ENCODE measurements around the gene PRPF38A. TPM values are rescaled to one million over a fixed set of nuclear protein-coding genes. Genes with fewer than 3 reads are reported as not detected.
A peak's percentile ranks its signal among the peaks of the same experiment; 100 is the strongest.

Gene PRPF38A
- total RNA-seq, 3 donors from 2014 or later (not counting 1 experiment from before 2014, with no cell fraction given): 73.9 to 97.2 (median 95.4) TPM

- intact Hi-C loops (cut with micrococcal nuclease): no loop called here
- H3K9me3 ChIP-seq (ENCODE audit: control insufficient read depth, insufficient read depth, low read length): no peaks in the 10 kb centered on the region
- no peaks in the 10 kb centered on the region for H3K27me3 ChIP-seq (ENCODE audit: control insufficient read depth, insufficient read depth, low read length)
- no peaks in the 10 kb centered on the region for H3K27me3 Mint-ChIP-seq (ENCODE audit: low read depth in 2 of 2)
- no peaks in the 10 kb centered on the region for H3K4me1 ChIP-seq (ENCODE audit: control insufficient read depth, insufficient read depth, low read length)
- ATAC-seq: no peak
- H3K9me3 Mint-ChIP-seq: no peaks in the 10 kb centered on the region
- no peak for DNase-seq
- no peak overlapping the region for H3K27ac ChIP-seq (ENCODE audit: low read length)
- H3K4me1 Mint-ChIP-seq: peaks cover 0 to 10% of the 10 kb centered on the region in 2 donors
- H3K36me3 Mint-ChIP-seq: peaks cover 24% of the 10 kb centered on the region
- WGBS (ENCODE audit: insufficient coverage): 95% methylated on average over 8 of the region's 8 CpGs
- H3K4me3 Mint-ChIP-seq: no peak overlapping the region
- H3K36me3 ChIP-seq (ENCODE audit: control insufficient read depth, insufficient read depth, low read length): peaks cover 99% of the 10 kb centered on the region
- H3K27ac Mint-ChIP-seq: peak overlapping the region; percentile 44 to 59
- TF ChIP-seq CTCF (IDR thresholded peaks at IDR 0.05): no peak
- no peak overlapping the region for H3K4me3 ChIP-seq (ENCODE audit: low read length)
These were observed 47.5 kb upstream of the PRPF38A start for GRCh38 chr1:52356818-52357355.

GRCh38 chr1:52357397-52357796, 47.0 kb upstream of the PRPF38A start:
- Mint-ChIP-seq H3K4me3 (no peak overlapping the region), H3K27ac (peak overlapping the region; percentile 44 to 59), H3K4me1 (peaks cover 0 to 12% of the 10 kb centered on the region in 2 donors), H3K36me3 (peaks cover 24% of the 10 kb centered on the region), H3K27me3 (ENCODE audit: low read depth in 2 of 2) (no peaks in the 10 kb centered on the region), H3K9me3 (no peaks in the 10 kb centered on the region)
- ATAC-seq: no peak
- Histone ChIP-seq H3K4me1 (ENCODE audit: control insufficient read depth, insufficient read depth, low read length) (no peaks in the 10 kb centered on the region), H3K4me3 (ENCODE audit: low read length) (no peak overlapping the region), H3K27ac (ENCODE audit: low read length) (no peak overlapping the region), H3K36me3 (ENCODE audit: control insufficient read depth, insufficient read depth, low read length) (peaks cover 100% of the 10 kb centered on the region), H3K9me3 (ENCODE audit: control insufficient read depth, insufficient read depth, low read length) (no peaks in the 10 kb centered on the region), H3K27me3 (ENCODE audit: control insufficient read depth, insufficient read depth, low read length) (no peaks in the 10 kb centered on the region)
- no peak for TF ChIP-seq CTCF (IDR thresholded peaks at IDR 0.05)
- WGBS (ENCODE audit: insufficient coverage): 98% methylated on average over 9 of the region's 9 CpGs
- intact Hi-C loops (cut with micrococcal nuclease): no loop called here
- no peak for DNase-seq

DNA sequence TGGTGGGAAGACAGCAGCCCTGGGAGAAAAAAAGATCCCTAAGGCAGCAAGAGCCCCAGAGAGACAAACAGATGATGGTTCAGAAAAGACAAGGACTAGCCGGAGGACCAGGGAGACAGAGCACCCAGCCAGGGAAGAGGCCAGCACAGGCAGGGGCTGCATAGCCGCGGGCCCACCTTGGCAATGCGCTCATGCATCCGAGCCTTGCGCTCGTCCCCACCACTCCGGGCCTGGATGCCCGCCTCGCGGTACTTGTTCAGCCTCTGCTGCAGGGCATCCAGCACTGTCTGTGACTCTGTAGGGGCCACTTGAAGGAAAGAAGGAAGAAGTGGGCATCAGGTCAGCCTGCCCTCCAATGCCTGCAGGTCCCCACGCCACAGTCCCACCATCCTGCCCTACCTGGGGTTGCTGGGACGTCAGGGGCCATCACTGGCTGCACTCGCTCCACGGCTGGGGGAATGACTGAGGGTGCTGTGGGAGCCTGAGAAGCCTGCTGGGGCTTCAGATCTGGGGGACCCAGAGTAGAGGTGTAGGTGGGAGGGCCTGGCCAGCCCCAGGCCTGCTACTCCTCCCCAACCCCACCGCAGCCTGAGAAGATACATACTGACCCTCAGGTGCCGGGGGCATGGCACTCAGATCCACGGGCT, 45.4 kb upstream of the PRPF38A start:
- H3K36me3 Mint-ChIP-seq: peaks cover 24% of the 10 kb centered on the region
- DNase-seq: no peak
- H3K4me3 Mint-ChIP-seq: no peak overlapping the region
- no peaks in the 10 kb centered on the region for H3K27me3 Mint-ChIP-seq (ENCODE audit: low read depth in 2 of 2)
- H3K27ac Mint-ChIP-seq: peak overlapping the region in 1 of 2 donors; percentile 45
- H3K4me3 ChIP-seq (ENCODE audit: low read length): no peak overlapping the region
- 97% methylated on average over 18 of the region's 18 CpGs for WGBS (ENCODE audit: insufficient coverage)
- no peaks in the 10 kb centered on the region for H3K27me3 ChIP-seq (ENCODE audit: control insufficient read depth, insufficient read depth, low read length)
- H3K36me3 ChIP-seq (ENCODE audit: control insufficient read depth, insufficient read depth, low read length): peaks cover 91% of the 10 kb centered on the region
- intact Hi-C loops (cut with micrococcal nuclease): no loop called here
- no peak for TF ChIP-seq CTCF (IDR thresholded peaks at IDR 0.05)
- no peaks in the 10 kb centered on the region for H3K9me3 ChIP-seq (ENCODE audit: control insufficient read depth, insufficient read depth, low read length)
- H3K27ac ChIP-seq (ENCODE audit: low read length): no peak overlapping the region
- no peaks in the 10 kb centered on the region for H3K9me3 Mint-ChIP-seq
- ATAC-seq: no peak
- H3K4me1 Mint-ChIP-seq: peaks cover 0 to 19% of the 10 kb centered on the region in 2 donors
- H3K4me1 ChIP-seq (ENCODE audit: control insufficient read depth, insufficient read depth, low read length): peaks cover under 1% of the 10 kb centered on the region
